GM12891 (cell line): ENCODE measurements around the gene SDK1.

Experiments
- POLR2A ChIP-seq: IDR thresholded peaks from 2 replicates; pipeline ENCODE4 v1.6.1; 2011; ENCODE audit warnings: low read depth, low read length, control low read depth
- POLR2AphosphoS5 ChIP-seq: IDR thresholded peaks from 2 replicates; pipeline ENCODE4 v1.6.1; 2011; ENCODE audit warnings: low read depth, low read length, control low read depth

DNA sequence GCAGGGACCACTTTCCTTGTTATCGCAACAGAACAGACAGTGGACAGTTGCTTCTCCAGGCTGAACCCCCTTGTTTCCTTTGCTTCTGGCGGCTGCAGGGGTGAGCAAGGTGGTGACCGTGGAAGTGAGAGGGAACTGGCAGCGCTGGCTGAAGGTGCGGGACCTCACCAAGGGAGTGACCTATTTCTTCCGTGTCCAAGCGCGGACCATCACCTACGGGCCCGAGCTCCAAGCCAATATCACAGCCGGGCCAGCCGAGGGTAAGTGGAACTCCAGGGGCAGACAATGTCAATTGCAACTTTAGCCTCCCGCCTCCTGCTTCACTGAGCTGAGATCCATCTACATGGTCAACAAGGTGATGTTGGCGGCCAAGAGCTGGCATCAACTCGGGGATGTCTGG, 919.0 kb downstream of the SDK1 start:
- no peak for TF ChIP-seq POLR2AphosphoS5
- TF ChIP-seq POLR2A: no peak
